Measurements from ENCODE around the gene PAPSS2.

- TF ChIP-seq EZH2 (IDR thresholded peaks at IDR 0.05) (no peak), POLR2AphosphoS5 (IDR thresholded peaks at IDR 0.05; ENCODE audit: borderline replicate concordance, low read depth, low read length) (no peak)
These were observed 3.1 kb upstream of the PAPSS2 start for GRCh38 chr10:87656431-87657072.

Measured in SK-N-MC (cell line).